GM18520 (cell line): ENCODE measurements around the gene AP2A2.

Experiments
- ATAC-seq: cut with Tn5 transposase; IDR thresholded peaks from one replicate; pipeline ENCODE4 v1.9.1; 2021; ENCODE audit not compliant: unreplicated experiment

The AP2A2 gene

DNA sequence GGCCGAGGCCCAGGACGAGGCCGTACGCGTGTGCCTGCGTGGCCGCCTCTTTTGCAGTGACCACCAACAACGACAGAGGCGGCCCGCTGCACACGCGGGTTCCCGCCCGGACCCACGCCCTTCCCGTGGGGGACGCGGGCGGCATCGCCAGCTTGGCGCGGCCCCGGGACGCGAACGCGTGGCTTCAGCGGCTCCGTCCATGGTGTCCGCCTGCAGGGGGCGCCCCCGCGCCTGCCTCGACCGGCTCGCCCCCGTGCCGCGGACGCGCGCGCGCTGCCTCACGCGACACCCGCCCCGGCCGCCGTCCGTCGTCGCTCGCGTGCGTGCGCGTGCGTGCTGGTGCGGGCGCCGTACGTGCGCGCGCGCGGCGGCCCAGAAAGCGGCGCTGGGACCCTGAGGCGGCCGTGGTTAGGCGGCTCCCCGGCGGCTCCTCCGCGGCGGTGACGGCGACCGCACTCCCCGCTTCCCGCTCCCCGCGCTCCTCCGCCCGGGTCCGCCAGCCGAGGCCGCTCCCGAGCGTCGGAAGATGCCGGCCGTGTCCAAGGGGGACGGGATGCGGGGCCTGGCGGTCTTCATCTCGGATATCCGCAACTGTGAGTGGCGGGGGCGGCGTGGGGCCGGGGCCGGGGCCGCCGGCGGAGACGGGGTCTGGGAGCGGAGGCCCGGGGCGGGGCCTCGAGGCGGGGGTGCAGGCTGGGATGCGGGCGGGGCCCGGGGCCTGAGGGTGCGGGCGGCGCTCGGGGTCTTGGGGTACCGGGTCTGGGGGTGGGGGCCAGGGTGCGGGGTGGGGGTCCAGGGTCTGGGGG, at the start of gene AP2A2:
TSS of gene AP2A2 (plus strand) at position 375 of the 806 bp plus-strand sequence. CDS start at position 527, 152 bp downstream.
- peak; percentile 54 for ATAC-seq

GRCh38 chr11:876545-876944, 49.1 kb upstream of the AP2A2 start:
- ATAC-seq, result no peak

DNA sequence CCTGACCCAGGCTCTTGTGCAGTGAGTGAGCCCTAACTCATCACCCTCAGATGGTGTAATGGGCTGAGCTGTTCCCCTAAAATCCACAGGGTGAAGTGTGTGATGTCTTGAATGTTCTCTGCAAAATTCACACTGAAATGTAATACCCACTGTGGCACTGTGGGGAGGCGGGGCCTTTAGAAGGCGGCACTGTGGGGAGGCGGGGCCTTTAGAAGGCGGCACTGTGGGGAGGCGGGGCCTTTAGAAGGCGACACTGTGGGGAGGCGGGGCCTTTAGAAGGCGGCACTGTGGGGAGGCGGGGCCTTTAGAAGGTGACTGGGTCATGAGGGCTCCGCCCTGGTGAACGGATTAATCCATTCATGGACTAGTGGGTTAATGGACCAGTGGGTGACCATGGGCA, 48.1 kb upstream of the AP2A2 start:
- ATAC-seq, result no peak

GRCh38 chr11:880447-880846, 45.2 kb upstream of the AP2A2 start:
- no peak for ATAC-seq

DNA sequence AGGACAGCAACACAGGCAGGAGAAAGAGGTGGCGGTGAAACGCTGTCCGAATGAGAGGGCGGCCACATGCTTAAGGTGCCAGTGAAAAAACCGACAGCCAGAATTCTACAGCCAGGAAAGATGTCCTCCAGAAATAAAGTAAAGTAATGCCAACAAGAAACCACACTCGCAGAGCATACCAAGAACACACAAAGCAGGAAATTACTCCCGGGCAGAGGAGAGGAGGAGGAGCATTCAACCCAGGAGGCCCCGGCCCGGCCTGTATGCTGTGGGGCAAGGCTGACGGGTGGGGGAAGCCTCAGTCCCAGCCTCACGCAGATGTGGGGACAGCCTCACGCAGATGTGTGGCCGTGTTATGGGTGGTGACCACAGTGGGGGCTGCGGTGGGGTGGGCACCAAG, 43.1 kb upstream of the AP2A2 start:
- ATAC-seq, result no peak

- ATAC-seq, result no peak
These were observed 42.1 kb upstream of the AP2A2 start for GRCh38 chr11:883527-883926.

GRCh38 chr11:884578-885070, 41.0 kb upstream of the AP2A2 start:
- ATAC-seq, result no peak

DNA sequence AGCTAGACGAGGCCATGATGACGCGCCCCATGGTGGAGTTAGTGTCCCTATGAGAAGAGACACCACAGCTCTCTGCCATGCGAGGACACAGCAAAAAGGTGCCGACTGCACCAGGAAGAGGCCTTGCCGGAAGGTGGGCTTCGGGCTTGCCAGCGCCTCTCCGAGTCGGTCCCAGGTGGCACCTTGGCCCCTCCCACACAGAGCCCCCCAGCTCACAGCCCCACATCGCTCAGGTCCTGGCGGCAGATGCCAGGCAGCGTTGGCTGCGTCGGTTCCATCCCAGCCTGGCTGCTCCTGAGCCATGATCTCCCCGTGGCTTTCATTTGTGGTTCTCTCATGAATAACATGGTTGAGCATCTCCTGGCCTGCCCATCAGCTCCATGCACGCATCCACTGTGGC, 39.1 kb upstream of the AP2A2 start:
- no peak for ATAC-seq

- ATAC-seq, result no peak
These were observed 38.1 kb upstream of the AP2A2 start for GRCh38 chr11:887589-887988.

GRCh38 chr11:888310-889212, 37.1 kb upstream of the AP2A2 start:
- no peak for ATAC-seq

DNA sequence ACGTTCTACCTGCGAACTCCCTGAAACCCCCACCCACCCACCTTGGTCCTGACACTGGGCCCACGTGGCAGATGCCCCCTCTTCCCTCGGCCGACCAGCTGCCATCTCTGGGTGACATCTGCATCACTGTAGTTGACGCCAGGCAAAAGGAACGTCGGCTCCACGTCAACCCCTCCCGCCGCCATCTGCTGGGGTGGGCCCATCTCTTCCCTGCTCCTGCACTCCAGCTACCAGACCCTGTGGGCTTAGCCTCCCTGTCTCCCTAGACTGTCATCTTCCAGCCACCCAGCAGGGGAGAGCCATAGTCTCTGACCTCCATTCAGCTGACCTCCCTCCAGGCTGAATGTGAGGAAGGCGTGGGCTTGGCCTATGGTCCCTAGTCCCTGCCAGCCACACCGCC, 36.4 kb upstream of the AP2A2 start:
- ATAC-seq, result no peak

GRCh38 chr11:889687-890475, 35.8 kb upstream of the AP2A2 start:
- no peak for ATAC-seq

DNA sequence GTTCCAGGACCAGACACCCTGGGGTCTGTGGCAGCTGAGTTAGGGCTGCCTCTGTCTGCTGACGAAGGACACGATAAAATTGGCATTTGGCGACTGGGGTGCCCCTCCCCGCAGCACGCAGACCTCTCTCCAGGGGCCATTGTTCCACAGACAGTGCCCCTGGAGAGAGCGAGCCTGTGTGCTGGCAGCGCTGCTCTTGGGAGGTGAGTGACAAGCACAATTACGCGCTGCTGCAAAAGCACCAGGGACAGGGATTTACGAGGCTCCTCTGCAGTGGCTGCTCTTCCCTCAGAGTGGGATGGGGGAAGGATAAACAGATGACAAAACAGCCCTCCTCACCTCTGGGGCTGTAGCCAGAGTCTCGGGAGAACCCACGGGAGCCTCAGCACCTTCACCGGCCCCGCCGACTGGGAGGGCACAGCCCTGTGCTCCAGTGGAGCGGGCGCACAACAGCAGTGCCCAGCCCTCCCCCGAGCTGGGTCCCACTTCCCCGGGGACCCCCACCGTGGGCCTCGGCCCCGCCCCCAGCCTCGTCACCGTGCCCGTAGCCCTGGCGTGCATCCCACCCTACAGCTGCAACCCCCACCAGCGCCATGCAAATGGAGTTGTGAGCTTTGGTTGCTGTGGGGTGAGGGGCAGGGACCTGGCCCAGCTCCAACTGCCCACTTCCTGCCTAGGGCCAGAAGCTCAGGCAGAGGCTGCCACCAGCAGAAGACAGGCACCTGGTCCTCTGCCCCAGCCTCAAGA, 34.7 kb upstream of the AP2A2 start:
- no peak for ATAC-seq

- ATAC-seq, result no peak
These were observed 32.5 kb upstream of the AP2A2 start for GRCh38 chr11:893008-893654.

GRCh38 chr11:894575-895201, 31.0 kb upstream of the AP2A2 start:
- no peak for ATAC-seq

GRCh38 chr11:895331-896110, 30.1 kb upstream of the AP2A2 start:
- no peak for ATAC-seq

GRCh38 chr11:897253-898142, 28.2 kb upstream of the AP2A2 start:
- ATAC-seq, result no peak

GRCh38 chr11:898143-898511, 27.5 kb upstream of the AP2A2 start:
- ATAC-seq, result no peak
